ENCODE measurements around the gene ZBED2.

DNA sequence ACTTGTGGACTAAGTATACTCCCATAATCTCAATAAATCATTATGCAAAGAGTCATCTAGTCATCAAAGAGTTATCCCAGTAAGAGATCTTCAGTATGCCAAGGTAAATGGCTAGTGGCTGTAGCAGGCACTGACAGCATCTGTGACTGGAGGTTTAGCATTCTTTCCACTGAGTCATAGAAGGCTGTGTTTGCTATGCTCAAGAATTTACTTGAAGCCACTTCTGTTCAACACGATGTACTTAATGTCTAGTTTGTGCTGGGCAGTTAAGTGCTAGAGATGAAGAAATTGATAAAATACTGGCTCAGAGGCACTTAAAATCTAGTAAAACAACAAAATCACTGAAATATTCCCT, 13.0 kb downstream of the ZBED2 start:
- TF ChIP-seq, protein P1, sequence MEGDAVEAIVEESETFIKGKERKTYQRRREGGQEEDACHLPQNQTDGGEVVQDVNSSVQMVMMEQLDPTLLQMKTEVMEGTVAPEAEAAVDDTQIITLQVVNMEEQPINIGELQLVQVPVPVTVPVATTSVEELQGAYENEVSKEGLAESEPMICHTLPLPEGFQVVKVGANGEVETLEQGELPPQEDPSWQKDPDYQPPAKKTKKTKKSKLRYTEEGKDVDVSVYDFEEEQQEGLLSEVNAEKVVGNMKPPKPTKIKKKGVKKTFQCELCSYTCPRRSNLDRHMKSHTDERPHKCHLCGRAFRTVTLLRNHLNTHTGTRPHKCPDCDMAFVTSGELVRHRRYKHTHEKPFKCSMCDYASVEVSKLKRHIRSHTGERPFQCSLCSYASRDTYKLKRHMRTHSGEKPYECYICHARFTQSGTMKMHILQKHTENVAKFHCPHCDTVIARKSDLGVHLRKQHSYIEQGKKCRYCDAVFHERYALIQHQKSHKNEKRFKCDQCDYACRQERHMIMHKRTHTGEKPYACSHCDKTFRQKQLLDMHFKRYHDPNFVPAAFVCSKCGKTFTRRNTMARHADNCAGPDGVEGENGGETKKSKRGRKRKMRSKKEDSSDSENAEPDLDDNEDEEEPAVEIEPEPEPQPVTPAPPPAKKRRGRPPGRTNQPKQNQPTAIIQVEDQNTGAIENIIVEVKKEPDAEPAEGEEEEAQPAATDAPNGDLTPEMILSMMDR (IDR thresholded peaks at IDR 0.05): no peak
- TF ChIP-seq, protein P2, sequence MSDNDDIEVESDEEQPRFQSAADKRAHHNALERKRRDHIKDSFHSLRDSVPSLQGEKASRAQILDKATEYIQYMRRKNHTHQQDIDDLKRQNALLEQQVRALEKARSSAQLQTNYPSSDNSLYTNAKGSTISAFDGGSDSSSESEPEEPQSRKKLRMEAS (IDR thresholded peaks at IDR 0.05): peak; percentile 73
- TF ChIP-seq POLR2A (IDR thresholded peaks at IDR 0.05; ENCODE audit: low read length) (no peak), RAD21 (conservative IDR thresholded peaks at IDR 0.05 in 1 of 2, IDR thresholded peaks at IDR 0.05 in 1 of 2) (peak; percentile 21 to 23; a peak in 2 of 5 replicates), BHLHE40 (IDR thresholded peaks at IDR 0.05; ENCODE audit: low read depth, low read length) (no peak), HOXA7 (CRISPR knock-in tag; IDR thresholded peaks at IDR 0.05) (no peak), KDM1A (IDR thresholded peaks at IDR 0.05; ENCODE audit: low read depth) (no peak), CHD4 (IDR thresholded peaks at IDR 0.05; ENCODE audit: borderline replicate concordance) (no peak)
- TF ChIP-seq, protein P3, sequence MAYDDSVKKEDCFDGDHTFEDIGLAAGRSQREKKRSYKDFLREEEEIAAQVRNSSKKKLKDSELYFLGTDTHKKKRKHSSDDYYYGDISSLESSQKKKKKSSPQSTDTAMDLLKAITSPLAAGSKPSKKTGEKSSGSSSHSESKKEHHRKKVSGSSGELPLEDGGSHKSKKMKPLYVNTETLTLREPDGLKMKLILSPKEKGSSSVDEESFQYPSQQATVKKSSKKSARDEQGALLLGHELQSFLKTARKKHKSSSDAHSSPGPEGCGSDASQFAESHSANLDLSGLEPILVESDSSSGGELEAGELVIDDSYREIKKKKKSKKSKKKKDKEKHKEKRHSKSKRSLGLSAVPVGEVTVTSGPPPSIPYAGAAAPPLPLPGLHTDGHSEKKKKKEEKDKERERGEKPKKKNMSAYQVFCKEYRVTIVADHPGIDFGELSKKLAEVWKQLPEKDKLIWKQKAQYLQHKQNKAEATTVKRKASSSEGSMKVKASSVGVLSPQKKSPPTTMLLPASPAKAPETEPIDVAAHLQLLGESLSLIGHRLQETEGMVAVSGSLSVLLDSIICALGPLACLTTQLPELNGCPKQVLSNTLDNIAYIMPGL (CRISPR knock-in tag; IDR thresholded peaks at IDR 0.05; ENCODE audit: borderline replicate concordance): no peak
